Measurements from ENCODE around the gene ZNF267.

GRCh38 chr16:31871510-31871909 lies 2.1 kb upstream of the ZNF267 start:
- TF ChIP-seq CTCF (IDR thresholded peaks at IDR 0.05) (no peak), POLR2A (IDR thresholded peaks at IDR 0.05) (no peak)

Measured in thyroid gland (tissue), 4 donors.